ENCODE results near the gene SLC16A11. TPM values are rescaled to one million over a fixed set of nuclear protein-coding genes. Genes with fewer than 3 reads are reported as not detected.
"Not testable (repeated sequence)": the region's sequence is repeated elsewhere in the genome, so short reads cannot be mapped to it uniquely, and the experiment has no call there.

SLC16A11 gene
- total RNA-seq, 4 donors from 2014 or later, result 1.1 to 6.3 (median 4.1) TPM

DNA sequence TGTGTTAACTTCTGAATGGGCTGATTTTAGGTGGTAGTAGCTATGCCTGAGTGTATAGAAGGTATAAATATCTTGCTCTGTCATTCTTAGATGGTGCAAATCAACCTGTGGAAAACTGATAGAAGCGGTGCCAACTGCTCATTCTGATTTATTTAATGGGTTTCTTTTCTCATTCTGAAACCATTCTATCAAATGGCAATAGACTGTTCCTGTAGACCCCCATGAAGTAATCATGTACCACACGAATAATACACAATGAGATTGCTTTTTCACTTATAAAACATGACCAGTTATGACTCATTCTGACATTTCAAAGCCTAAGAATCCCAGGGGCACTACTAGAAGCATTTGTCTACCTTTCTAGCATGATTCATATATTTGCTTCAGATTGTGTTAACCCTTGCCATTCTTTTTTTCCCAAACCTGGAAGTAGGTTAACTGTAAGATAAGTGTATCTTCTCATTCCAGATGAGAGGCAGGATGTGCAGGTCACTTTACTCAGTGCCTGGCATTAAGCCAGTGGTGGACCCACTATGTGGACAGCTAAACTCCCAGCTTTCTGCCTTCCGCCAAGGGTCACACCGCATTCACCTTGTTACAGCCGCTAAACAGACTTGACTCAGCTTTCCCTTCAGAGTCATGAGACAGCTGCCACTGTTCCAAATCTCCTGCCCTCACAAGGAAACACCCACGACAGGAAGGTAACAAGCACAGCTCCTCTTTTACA, 16.4 kb upstream of the SLC16A11 start:
- intact Hi-C loops (cut with DNase I; ENCODE audit: low total_unique reads), result no loop called here
- H3K4me3 ChIP-seq (ENCODE audit: low read depth, poor library complexity, severe bottlenecking), result no peak overlapping the region
- no peak for DNase-seq (ENCODE audit: low spot score in 2 of 2)
- 34 to 42% methylated on average over 6 of the region's 6 CpGs for WGBS, 2 donors
- TF ChIP-seq POLR2A (IDR thresholded peaks at IDR 0.05), result no peak
- TF ChIP-seq, protein P1, sequence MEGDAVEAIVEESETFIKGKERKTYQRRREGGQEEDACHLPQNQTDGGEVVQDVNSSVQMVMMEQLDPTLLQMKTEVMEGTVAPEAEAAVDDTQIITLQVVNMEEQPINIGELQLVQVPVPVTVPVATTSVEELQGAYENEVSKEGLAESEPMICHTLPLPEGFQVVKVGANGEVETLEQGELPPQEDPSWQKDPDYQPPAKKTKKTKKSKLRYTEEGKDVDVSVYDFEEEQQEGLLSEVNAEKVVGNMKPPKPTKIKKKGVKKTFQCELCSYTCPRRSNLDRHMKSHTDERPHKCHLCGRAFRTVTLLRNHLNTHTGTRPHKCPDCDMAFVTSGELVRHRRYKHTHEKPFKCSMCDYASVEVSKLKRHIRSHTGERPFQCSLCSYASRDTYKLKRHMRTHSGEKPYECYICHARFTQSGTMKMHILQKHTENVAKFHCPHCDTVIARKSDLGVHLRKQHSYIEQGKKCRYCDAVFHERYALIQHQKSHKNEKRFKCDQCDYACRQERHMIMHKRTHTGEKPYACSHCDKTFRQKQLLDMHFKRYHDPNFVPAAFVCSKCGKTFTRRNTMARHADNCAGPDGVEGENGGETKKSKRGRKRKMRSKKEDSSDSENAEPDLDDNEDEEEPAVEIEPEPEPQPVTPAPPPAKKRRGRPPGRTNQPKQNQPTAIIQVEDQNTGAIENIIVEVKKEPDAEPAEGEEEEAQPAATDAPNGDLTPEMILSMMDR (IDR thresholded peaks at IDR 0.05), result no peak

DNA sequence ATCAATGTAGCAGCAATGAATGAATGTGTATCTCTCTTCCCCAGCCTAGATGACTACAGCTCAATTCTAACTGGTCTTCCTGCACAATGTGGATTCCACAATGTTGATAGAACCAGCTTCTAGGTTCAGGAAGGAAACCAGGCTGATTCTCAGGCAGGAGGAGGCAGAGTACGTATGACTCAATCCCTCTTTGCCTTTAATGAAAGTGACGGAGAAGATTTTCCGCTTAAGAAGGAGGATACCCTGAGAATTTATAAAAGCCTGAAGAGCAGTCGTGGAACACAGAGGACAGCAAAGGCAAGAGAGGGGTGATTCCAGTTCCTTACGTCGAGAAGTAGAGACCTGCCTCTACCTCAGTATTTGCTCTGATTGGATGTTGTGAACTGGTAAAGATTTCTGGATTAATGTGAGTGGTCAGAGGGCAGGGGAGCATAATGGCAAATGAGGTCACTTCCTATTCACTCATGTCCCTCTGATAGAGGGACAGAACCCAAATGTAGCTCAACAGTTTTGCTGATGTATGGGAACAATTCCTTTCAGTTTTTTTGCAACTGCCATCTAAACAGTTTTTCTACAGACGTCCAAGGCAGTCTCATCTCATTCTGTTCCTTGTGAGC, 15.0 kb upstream of the SLC16A11 start:
- WGBS, 2 donors, result 71 to 76% methylated on average over 7 of the region's 7 CpGs
- intact Hi-C loops (cut with DNase I; ENCODE audit: low total_unique reads), result loop anchor here (10.0 kb wide), 1 partner anchor 106 kb away; no protein-coding TSS in a partner anchor
- H3K4me3 ChIP-seq (ENCODE audit: low read depth, poor library complexity, severe bottlenecking), result no peak overlapping the region
- no peak for TF ChIP-seq POLR2A (IDR thresholded peaks at IDR 0.05)
- TF ChIP-seq, protein P1 (IDR thresholded peaks at IDR 0.05), result no peak
- no peak for DNase-seq (ENCODE audit: low spot score in 2 of 2)

DNA sequence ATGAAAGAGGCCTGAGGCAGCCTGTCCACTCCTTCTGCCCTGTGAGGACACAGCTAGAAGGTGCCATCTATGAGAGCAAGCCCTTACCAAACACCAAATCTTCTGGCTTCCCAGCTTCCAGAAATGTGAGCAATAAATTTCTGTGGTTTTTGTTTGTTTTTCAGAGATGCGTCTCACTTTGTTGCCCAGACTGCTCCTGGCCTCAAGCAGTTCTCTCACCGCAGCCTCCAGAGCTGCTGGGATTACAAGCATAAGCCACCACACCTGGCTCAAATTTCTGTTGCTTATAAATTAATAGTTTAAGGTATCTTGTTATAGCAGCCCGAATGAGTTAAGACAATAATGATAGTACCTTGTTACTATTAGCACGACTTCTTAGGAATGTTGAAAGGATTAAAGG, 12.5 kb upstream of the SLC16A11 start:
- no peak for TF ChIP-seq POLR2A (IDR thresholded peaks at IDR 0.05)
- TF ChIP-seq, protein P1 (IDR thresholded peaks at IDR 0.05), result no peak
- DNase-seq (ENCODE audit: low spot score in 2 of 2), result no peak
- 73 to 77% methylated on average over 4 of the region's 4 CpGs for WGBS, 2 donors
- H3K4me3 ChIP-seq (ENCODE audit: low read depth, poor library complexity, severe bottlenecking), result no peak overlapping the region
- intact Hi-C loops (cut with DNase I; ENCODE audit: low total_unique reads), result loop anchor here (10.0 kb wide), 1 partner anchor 108 kb away; no protein-coding TSS in a partner anchor

DNA sequence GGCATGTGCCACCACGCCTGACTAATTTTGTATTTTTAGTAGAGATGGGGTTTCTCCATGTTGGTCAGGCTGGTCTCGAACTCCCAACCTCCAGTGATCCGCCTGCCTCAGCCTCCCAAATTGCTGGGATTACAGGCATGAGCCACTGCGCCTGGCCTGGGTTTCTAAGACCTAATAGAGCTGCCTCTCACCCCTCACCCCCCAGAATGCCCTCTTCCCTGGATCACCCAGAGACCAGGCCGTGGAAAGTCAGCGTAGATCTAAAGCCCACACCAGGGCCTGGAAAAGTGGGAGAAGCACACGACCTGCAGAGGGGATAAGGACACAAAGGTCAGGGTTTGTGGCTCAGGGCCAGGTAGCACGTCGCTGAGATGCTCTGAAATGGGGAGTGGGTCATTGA, 6.7 kb upstream of the SLC16A11 start:
- intact Hi-C loops (cut with DNase I; ENCODE audit: low total_unique reads), result loop anchor here (5.0 to 10.0 kb wide), 2 partner anchors 82 to 114 kb away; no protein-coding TSS in a partner anchor
- not testable (repeated sequence) for DNase-seq (ENCODE audit: low spot score in 2 of 2); H3K4me3 ChIP-seq (ENCODE audit: low read depth, poor library complexity, severe bottlenecking)
- WGBS, 2 donors, result 83 to 87% methylated on average over 9 of the region's 9 CpGs

DNA sequence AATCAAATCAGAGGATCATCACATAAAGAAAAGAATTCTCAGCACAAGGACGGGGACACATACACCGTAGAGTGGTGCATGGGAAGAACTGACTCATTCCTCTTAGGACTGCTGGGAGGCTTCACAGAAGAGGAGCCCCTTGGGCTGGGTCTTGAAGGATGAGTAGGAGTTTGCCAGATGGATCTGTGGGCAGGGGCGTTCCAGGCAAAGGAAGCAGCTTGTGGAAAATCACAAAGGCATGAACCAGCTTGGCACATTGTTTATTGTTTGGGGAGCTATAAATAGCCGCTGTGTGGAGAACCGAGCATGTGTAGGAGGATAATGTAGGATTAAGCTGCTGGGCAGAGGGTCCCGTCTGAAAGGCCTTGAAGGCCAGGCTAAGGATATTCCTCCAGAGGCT, 5.1 kb upstream of the SLC16A11 start:
- whole genome bisulfite sequencing, 2 donors, result 70 to 77% methylated on average over 6 of the region's 6 CpGs
- no peak for DNase-seq (ENCODE audit: low spot score in 2 of 2)
- intact Hi-C loops (cut with DNase I; ENCODE audit: low total_unique reads), result no loop called here

DNA sequence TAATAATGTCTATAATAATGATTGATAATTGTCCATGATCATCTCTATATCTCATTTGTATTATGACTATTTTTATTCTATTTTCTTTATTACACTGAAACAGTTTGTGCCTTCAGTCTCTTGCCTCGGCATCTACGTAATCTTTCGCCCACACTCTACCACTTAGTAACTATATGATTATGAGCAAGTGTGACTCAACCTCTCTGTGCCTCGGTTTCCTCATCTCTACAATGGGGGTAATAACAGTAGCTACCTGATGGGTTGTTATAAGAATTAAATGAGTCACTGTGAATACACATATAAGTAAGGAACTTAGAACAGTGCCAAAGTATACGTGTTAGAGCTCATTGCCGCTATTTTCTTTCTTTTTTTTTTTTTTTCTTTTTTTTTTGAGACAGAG, 3.7 kb upstream of the SLC16A11 start:
- DNase-seq (ENCODE audit: low spot score in 2 of 2), result no peak
- intact Hi-C loops (cut with DNase I; ENCODE audit: low total_unique reads), result no loop called here
- TF ChIP-seq, protein P1 (IDR thresholded peaks at IDR 0.05), result no peak
- no peak for TF ChIP-seq POLR2A (IDR thresholded peaks at IDR 0.05)
- no peak overlapping the region for H3K4me3 ChIP-seq (ENCODE audit: low read depth, poor library complexity, severe bottlenecking)
- WGBS, 2 donors, result 43 to 72% methylated on average over 6 of the region's 6 CpGs

More for the DNA sequence above, 5.1 kb upstream of the SLC16A11 start:
- TF ChIP-seq POLR2A (IDR thresholded peaks at IDR 0.05), result no peak
- TF ChIP-seq, protein P1 (IDR thresholded peaks at IDR 0.05), result no peak
- H3K4me3 ChIP-seq (ENCODE audit: low read depth, poor library complexity, severe bottlenecking), result no peak overlapping the region

DNA sequence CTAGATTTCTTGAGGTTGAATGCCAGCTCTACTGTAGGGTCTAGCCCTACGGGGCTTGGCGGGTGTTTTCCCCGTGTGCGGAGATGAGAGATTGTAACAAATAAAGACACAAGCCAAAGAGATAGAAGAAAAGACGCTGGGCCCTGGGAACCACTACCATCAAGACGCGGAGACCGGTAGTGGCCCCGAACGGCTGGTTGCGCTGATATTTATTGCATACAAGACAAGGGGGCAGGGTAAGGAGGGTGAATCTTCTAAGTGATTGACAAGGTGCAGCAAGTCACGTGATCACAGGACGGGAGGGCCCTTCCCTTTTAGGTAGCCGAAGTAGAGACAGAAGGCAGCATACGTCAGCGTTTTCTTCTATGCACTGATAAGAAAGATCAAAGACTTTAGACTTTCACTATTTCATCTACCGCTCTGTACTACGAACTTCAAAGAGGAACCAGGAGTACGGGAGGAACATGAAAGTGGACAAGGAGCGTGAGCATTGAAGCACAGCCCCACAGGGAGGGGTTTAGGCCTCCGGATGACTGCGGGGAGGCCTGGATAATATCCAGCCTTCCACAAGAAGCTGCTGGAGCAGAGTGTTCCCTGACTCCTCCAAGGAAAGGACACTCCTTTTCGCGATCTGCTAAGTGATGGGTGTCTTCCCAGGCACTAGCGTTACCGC, 3.0 kb upstream of the SLC16A11 start:
- 16 to 17% methylated on average over 26 of the region's 26 CpGs for WGBS, 2 donors
- intact Hi-C loops (cut with DNase I; ENCODE audit: low total_unique reads), result not testable (repeated sequence)
- DNase-seq (ENCODE audit: low spot score in 2 of 2), result peak in 1 of 2 donors; percentile 64

More for the DNA sequence above, 3.0 kb upstream of the SLC16A11 start:
- not testable (repeated sequence) for H3K4me3 ChIP-seq (ENCODE audit: low read depth, poor library complexity, severe bottlenecking)
